AG04449 (cell line): ENCODE results near the gene RALBP1.
"Not testable (repeated sequence)": the region's sequence is repeated elsewhere in the genome, so short reads cannot be mapped to it uniquely, and the experiment has no call there.

Source experiments
- CTCF ChIA-PET: fragments of 350-600 bp; formaldehyde crosslinking; extraction: SDS; loops from one replicate; lab custom pipeline; 2021; ENCODE audit warnings: antibody characterized with exemption; lab: Yijun Ruan, JAX
- POLR2A ChIA-PET: fragments of 400-600, 350-600 bp; formaldehyde crosslinking; extraction: SDS; loops from one replicate; lab custom pipeline; 2020; ENCODE audit warnings: antibody characterized with exemption, inconsistent platforms; lab: Yijun Ruan, JAX
- DNase-seq: peaks from one replicate; pipeline ENCODE4 v3.0.0-alpha.2; 2010; ENCODE audit warnings: low read depth, low spot score
- H3K4me3 ChIP-seq: 2 replicates; pipeline ENCODE4 v1.5.1; 2011; ENCODE audit warnings: low read depth, mild to moderate bottlenecking, control low read depth, low read length
- CTCF ChIP-seq: IDR thresholded peaks from one replicate; pipeline ENCODE4 v1.5.1; 2011; ENCODE audit warnings: mild to moderate bottlenecking, moderate library complexity, low read length, control low read depth, inconsistent platforms; ENCODE audit not compliant: insufficient read depth; ENCODE audit errors: missing control alignments

The RALBP1 gene

GRCh38 chr18:9474983-9475642 is at the start of gene RALBP1:
Gene RALBP1 (plus strand): TSS chr18:9475513. CDS start chr18:9513046, 37,533 bp downstream.
- CTCF ChIA-PET, result interaction anchor here (0.6 to 1.4 kb wide), 2 partner anchors 40 to 138 kb away, joined by 3 read pairs; no protein-coding TSS in a partner anchor

GRCh38 chr18:9426753-9427152 is 48.6 kb upstream of the RALBP1 start:
- no peak for TF ChIP-seq CTCF
- ChIA-PET POLR2A (no interaction called here), CTCF (interaction anchor here (1.3 kb wide), 1 partner anchor 90 kb away, joined by 5 read pairs; no protein-coding TSS in a partner anchor)
- no peak for DNase-seq
- H3K4me3 ChIP-seq, result no peak overlapping the region

More at GRCh38 chr18:9474983-9475642, at the start of gene RALBP1:
- DNase-seq, result peak; percentile 95
- H3K4me3 ChIP-seq, result peak within 1 kb of the TSS; percentile 92
- POLR2A ChIA-PET, result interaction anchor here (0.5 kb wide), 1 partner anchor 123 kb away, joined by 3 read pairs; no protein-coding TSS in a partner anchor
- TF ChIP-seq CTCF, result peak; percentile 23

- no peak overlapping the region for H3K4me3 ChIP-seq
- no peak for TF ChIP-seq CTCF
- ChIA-PET POLR2A (no interaction called here), CTCF (no interaction called here)
- DNase-seq, result no peak
Observed at GRCh38 chr18:9428301-9428706, 47.0 kb upstream of the RALBP1 start.

- no peak for TF ChIP-seq CTCF
- no peak for DNase-seq
- ChIA-PET CTCF (interaction anchor here (0.5 kb wide), 1 partner anchor 11 kb away, joined by 3 read pairs; no protein-coding TSS in a partner anchor), POLR2A (no interaction called here)
- no peak overlapping the region for H3K4me3 ChIP-seq
Observed at GRCh38 chr18:9428862-9429661, 46.3 kb upstream of the RALBP1 start.

GRCh38 chr18:9429662-9429993 is 45.7 kb upstream of the RALBP1 start:
- TF ChIP-seq CTCF, result no peak
- CTCF ChIA-PET, result no interaction called here
- POLR2A ChIA-PET, result no interaction called here
- DNase-seq, result no peak
- H3K4me3 ChIP-seq, result no peak overlapping the region

GRCh38 chr18:9430315-9430714 is 45.0 kb upstream of the RALBP1 start:
- CTCF ChIA-PET, result not testable (repeated sequence)

More at GRCh38 chr18:9430315-9430714, 45.0 kb upstream of the RALBP1 start:
- DNase-seq, POLR2A ChIA-PET, H3K4me3 ChIP-seq: not testable (repeated sequence)
